Cardiac fibroblast (primary cell): ENCODE results near the gene TRAM2.
A peak's percentile ranks its signal among the peaks of the same experiment; 100 is the strongest.

Experiments used
- DNase-seq, 2 donors: peaks; one replicate each; pipeline versions ENCODE4 v3.0.0 to v3.0.0-alpha.2; 2010; ENCODE audit warnings: low read depth in 2 of 2
- H3K4me3 ChIP-seq, 2 donors: replicated peaks in 1 of 2; 1 replicate in 1 of 2; 2 replicates in 1 of 2; pipeline ENCODE4 v1.5.1; 2011; ENCODE audit warnings: low read depth in 2 of 2, low read length in 2 of 2, mild to moderate bottlenecking in 2 of 2, moderate library complexity in 1 of 2
- TF ChIP-seq, protein P1 (sequence below): IDR thresholded peaks from one replicate; pipeline ENCODE4 v1.5.1; 2011; ENCODE audit warnings: low read depth, mild to moderate bottlenecking, low read length, inconsistent platforms

TRAM2 gene

DNA sequence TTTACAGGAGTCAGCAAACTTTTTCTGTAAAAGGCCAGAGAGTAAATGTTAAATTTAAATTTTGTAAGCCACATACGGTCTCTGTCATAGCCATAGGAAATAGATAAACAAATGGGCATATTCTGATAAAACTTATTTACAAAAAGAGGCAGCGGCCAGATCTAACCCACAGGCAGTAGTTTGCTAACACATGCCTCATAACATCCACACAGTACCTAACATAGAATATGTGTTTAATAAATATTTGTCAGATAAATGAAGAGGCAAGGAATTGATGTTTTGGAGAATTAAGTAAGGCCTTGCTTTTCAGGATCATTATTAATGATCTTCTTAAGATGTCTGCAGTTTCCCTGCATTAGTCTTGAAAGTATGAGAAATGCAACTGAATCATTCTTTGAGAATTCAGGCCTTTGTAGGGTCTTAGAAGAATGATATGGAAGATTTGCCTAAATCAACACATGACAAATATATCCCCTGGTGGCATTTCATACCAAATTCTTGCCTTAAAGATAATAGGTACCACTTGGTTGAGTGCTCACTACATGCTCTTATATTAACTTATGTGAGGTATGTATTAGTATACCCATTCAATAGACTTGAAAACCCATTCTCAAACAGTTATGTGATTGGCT is 39.3 kb upstream of the TRAM2 start:
- TF ChIP-seq, protein P1, sequence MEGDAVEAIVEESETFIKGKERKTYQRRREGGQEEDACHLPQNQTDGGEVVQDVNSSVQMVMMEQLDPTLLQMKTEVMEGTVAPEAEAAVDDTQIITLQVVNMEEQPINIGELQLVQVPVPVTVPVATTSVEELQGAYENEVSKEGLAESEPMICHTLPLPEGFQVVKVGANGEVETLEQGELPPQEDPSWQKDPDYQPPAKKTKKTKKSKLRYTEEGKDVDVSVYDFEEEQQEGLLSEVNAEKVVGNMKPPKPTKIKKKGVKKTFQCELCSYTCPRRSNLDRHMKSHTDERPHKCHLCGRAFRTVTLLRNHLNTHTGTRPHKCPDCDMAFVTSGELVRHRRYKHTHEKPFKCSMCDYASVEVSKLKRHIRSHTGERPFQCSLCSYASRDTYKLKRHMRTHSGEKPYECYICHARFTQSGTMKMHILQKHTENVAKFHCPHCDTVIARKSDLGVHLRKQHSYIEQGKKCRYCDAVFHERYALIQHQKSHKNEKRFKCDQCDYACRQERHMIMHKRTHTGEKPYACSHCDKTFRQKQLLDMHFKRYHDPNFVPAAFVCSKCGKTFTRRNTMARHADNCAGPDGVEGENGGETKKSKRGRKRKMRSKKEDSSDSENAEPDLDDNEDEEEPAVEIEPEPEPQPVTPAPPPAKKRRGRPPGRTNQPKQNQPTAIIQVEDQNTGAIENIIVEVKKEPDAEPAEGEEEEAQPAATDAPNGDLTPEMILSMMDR: no peak
- peak in 1 of 2 donors; percentile 62 for DNase-seq
- no peak overlapping the region for H3K4me3 ChIP-seq

DNA sequence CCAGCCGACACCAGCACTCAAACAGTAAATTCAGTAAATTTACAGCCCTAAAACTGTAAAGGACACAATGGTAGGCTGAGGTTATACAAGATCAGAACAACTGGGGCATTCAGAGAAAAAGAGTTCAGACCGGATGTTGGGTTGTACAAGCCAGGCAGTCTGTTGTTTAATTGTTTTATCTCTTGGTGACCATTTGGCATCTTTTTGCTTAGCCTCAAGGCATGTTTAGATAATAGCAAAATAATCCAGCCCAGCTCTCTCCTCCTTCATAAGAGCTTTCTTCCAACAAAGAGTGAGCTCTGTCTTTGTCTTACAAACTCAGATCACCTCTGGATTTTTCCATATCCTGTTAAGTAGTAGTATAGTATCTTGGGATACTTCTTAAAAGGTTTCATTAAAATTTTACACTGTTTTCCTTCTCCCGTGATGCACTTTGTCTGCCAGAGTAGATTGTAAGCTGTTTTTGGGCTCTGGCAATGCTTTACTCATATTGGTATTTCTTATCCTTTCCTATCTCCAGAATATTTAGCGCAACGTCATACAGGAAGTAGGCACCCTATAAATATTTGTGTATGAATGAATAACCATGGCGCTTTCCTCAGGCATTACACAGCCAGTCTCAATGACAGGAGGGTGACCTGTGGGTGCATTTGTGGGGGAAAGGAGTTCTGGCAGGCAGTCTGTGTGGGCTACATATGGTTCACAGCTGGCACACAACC is 35.6 kb upstream of the TRAM2 start:
- H3K4me3 ChIP-seq: no peak overlapping the region
- TF ChIP-seq, protein P1: no peak
- DNase-seq: peak; percentile 48 to 66

DNA sequence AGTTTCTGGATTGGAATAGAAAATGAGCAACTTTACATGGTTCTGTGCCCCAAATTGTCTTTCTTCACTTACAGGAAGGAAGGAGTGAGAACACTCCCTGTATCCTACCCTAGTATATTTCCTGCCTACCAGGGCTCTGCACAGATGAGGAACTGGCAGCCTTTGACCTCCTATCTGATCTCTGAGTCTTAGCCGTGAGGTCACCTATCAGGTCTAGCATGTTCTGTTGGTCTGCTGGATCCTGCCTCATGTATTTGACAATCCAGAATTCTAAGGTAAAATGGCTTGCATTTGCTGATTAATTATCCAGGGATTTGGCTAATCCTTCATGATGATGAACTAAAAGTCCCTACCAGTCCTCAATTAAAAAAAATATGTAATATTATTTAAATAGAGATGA is 35.0 kb upstream of the TRAM2 start:
- no peak overlapping the region for H3K4me3 ChIP-seq
- DNase-seq: no peak
- TF ChIP-seq, protein P1: no peak

DNA sequence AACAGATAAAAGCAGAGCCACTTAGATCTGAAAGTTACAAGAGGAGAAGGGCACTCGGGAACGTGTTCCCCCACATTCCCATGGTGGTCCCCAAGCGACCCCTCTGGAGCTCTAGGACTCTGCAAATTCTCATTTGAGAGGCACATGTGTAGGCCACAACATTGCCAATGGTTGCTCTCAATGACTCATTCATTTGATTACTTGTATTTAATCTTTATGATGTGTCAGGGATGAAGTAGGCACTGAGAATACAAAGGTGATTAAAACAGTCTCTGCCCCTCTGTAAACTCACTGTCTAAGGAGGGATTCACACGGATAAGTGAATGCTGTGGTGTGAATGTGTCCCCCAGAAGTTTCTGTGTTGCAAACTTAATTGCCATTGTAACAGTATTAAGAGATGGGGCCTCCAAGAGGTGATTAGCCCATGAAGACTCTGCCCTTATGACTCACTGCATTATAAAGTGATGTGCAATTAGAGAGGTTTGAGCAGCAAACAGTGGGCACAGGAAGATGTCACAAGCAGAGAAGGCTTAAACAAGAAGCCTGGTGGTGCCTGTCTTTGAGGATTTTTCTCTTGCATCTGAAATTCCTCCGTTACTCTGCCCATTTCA is 34.0 kb upstream of the TRAM2 start:
- TF ChIP-seq, protein P1: no peak
- H3K4me3 ChIP-seq: no peak overlapping the region
- peak; percentile 37 to 69 for DNase-seq

DNA sequence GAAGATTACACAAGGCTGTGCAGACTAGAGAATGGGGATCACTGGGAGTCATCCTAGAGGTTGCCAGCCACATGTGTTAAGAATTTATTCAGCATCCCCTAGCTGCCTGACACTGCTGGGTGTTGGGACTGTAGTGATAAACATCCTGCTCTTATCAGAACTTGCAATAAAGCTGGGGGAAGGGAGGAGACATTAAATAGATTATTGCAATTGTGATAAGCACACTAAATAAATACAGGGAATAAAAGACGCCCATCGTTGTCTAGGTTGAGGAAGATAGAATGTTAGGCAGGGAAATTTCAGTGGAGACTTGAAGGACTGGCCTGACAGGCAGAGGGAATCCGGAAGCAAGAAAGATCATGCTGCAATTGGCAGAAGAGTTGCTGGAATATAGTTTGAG is 33.2 kb upstream of the TRAM2 start:
- TF ChIP-seq, protein P1: no peak
- DNase-seq: no peak
- H3K4me3 ChIP-seq: no peak overlapping the region

DNA sequence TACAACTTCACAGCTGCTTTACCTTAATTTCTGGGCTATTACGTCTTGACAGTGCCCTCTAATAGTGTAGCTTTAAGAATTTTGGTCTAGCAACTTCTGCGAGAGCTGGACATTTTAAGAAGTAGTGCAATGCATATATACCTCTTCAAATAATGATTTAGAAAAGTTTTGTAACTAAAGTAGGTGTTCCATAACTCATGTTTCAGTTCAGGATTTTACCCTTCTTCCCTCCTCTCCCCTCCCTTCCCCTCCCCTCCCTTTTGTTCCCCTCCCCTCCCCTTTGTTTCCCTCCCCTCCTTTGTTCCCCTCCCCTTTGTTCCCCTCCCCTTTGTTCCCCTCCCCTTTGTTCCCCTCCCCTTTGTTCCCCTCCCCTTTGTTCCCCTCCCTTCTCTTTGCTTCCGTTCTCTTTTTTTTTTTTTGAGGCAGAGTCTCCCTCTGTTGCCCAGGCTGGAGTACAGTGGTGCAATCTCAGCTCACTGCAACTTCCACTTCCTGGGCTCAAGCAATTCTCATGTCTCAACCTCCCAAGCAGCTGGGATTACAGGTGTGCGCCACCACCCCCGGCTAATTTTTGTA is 28.8 kb upstream of the TRAM2 start:
- no peak overlapping the region for H3K4me3 ChIP-seq
- no peak for DNase-seq
- TF ChIP-seq, protein P1: no peak
